Ishikawa (cell line): ENCODE data around the gene ZBTB16.

ENCODE experiments used
- CEBPB ChIP-seq: IDR thresholded peaks from 2 replicates; pipeline ENCODE4 v1.6.1; 2012
- CREB1 ChIP-seq: IDR thresholded peaks from 2 replicates; pipeline ENCODE4 v1.6.1; 2012; ENCODE audit warnings: low read depth
- EGR1 ChIP-seq: IDR thresholded peaks from 2 replicates; pipeline ENCODE4 v1.6.1; 2012
- EP300 ChIP-seq: IDR thresholded peaks from 2 replicates; pipeline ENCODE4 v1.6.1; 2012; ENCODE audit warnings: borderline replicate concordance
- FOXM1 ChIP-seq: IDR thresholded peaks from 2 replicates; pipeline ENCODE4 v1.6.1; 2012; ENCODE audit warnings: low read depth, borderline replicate concordance
- NFIC ChIP-seq: IDR thresholded peaks from 2 replicates; pipeline ENCODE4 v1.6.1; 2012
- RAD21 ChIP-seq: IDR thresholded peaks from 2 replicates; pipeline ENCODE4 v1.6.1; 2012; ENCODE audit warnings: low read depth
- TAF1 ChIP-seq: IDR thresholded peaks from 2 replicates; pipeline ENCODE4 v1.6.1; 2012; ENCODE audit warnings: low read depth, mild to moderate bottlenecking
- TCF12 ChIP-seq: IDR thresholded peaks from 2 replicates; pipeline ENCODE4 v1.6.1; 2012; ENCODE audit warnings: low read depth
- TEAD4 ChIP-seq: IDR thresholded peaks from 2 replicates; pipeline ENCODE4 v1.6.1; 2012
- YY1 ChIP-seq: IDR thresholded peaks from 2 replicates; pipeline ENCODE4 v1.6.1; 2012; ENCODE audit warnings: low read depth
- ZBTB7A ChIP-seq: IDR thresholded peaks from 2 replicates; pipeline ENCODE4 v1.6.1; 2012; ENCODE audit warnings: low read depth
- TF ChIP-seq, protein P1 (sequence below): IDR thresholded peaks from 2 replicates; pipeline ENCODE4 v1.6.1; 2012
- TF ChIP-seq, protein P2 (sequence below): IDR thresholded peaks from 2 replicates; pipeline ENCODE4 v1.6.1; 2012; ENCODE audit warnings: low read depth, mild to moderate bottlenecking
- TF ChIP-seq, protein P3 (sequence below): IDR thresholded peaks from 2 replicates; pipeline ENCODE4 v1.6.1; 2012

The ZBTB16 gene

DNA sequence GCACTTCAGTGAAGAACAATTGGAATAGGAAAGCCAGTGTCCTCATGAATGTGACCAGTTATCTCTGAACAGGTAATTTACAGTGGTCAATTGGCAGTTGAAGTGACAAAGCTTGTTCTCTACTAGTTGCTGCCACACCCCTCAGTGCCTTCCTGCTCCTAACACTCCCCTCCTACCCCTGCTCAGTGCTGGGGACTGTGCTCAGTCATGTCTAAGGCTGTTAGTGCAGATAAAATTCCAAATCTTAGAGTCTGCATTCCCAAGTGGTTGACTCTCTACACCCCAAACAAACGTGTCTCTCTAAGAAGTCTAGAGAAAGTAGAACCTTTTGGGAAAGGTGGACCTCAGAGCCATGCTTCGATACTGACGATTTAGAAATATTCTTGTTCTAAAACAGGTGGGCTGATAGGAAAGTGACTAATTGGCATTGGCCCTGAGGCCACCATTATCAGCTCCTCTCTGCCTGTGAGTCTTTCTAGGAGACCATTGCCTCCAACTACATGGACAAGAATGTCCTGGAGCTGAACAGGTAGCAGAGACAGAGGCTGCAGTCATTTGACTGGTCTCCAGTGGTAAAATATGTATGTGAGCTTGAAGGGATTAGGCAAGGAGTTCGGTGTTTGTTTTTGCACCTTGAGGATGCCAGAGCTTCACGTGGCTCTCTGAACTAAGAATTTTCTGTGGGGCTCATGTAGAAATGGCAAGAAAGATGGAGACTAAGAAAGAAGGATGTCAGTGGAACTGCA is 214.6 kb downstream of the ZBTB16 start:
- TF ChIP-seq EP300 (no peak), RAD21 (no peak), TEAD4 (no peak), EGR1 (no peak), TCF12 (no peak), CREB1 (no peak)
- TF ChIP-seq, protein P1, sequence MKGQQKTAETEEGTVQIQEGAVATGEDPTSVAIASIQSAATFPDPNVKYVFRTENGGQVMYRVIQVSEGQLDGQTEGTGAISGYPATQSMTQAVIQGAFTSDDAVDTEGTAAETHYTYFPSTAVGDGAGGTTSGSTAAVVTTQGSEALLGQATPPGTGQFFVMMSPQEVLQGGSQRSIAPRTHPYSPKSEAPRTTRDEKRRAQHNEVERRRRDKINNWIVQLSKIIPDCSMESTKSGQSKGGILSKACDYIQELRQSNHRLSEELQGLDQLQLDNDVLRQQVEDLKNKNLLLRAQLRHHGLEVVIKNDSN = no peak

DNA sequence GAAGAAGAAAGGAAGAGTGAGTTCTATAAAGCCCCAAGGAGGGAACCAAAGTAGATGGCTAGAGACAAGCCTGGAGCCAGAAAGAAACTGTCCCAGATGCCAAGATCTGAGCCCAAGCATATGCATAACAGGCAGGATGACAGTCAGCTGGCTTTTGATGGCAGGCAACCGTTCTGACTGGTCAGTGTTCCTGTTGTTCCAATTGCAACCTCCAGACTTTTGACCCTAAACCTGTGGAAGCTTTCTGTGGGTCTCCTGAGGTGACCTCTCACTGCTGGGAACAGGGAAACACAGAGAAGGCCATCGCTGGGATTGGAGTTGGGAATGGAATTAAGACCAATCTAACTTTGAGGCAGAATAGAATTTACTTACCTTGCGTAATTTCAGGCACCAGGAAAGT is 215.1 kb downstream of the ZBTB16 start:
- no peak for TF ChIP-seq RAD21

DNA sequence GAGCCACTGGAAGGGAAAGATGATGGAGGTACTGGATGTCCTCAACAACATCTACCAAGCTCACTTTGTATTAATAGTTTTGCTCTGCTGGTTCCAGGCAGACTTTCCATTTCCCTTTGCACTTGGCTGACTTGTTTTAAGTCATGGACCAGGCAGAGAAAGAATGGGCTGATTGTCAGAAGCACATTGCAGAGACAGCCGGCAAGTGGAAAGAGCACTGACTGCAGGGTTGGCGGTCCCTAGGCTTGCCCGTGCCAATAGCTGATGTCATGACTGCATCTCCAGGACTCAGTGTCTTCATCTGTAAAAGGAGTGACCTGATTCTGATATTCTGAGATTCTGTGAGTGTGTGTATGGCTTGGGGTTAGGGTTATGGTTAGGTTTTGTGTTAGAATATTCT is 215.8 kb downstream of the ZBTB16 start:
- TF ChIP-seq, protein P2, sequence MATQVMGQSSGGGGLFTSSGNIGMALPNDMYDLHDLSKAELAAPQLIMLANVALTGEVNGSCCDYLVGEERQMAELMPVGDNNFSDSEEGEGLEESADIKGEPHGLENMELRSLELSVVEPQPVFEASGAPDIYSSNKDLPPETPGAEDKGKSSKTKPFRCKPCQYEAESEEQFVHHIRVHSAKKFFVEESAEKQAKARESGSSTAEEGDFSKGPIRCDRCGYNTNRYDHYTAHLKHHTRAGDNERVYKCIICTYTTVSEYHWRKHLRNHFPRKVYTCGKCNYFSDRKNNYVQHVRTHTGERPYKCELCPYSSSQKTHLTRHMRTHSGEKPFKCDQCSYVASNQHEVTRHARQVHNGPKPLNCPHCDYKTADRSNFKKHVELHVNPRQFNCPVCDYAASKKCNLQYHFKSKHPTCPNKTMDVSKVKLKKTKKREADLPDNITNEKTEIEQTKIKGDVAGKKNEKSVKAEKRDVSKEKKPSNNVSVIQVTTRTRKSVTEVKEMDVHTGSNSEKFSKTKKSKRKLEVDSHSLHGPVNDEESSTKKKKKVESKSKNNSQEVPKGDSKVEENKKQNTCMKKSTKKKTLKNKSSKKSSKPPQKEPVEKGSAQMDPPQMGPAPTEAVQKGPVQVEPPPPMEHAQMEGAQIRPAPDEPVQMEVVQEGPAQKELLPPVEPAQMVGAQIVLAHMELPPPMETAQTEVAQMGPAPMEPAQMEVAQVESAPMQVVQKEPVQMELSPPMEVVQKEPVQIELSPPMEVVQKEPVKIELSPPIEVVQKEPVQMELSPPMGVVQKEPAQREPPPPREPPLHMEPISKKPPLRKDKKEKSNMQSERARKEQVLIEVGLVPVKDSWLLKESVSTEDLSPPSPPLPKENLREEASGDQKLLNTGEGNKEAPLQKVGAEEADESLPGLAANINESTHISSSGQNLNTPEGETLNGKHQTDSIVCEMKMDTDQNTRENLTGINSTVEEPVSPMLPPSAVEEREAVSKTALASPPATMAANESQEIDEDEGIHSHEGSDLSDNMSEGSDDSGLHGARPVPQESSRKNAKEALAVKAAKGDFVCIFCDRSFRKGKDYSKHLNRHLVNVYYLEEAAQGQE = no peak
- TF ChIP-seq NFIC = no peak
- TF ChIP-seq ZBTB7A = no peak
- no peak for TF ChIP-seq FOXM1
- no peak for TF ChIP-seq TCF12
- TF ChIP-seq EP300 = no peak
- TF ChIP-seq TEAD4 = no peak
- TF ChIP-seq EGR1 = no peak
- TF ChIP-seq, protein P3, sequence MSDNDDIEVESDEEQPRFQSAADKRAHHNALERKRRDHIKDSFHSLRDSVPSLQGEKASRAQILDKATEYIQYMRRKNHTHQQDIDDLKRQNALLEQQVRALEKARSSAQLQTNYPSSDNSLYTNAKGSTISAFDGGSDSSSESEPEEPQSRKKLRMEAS = no peak
- no peak for TF ChIP-seq CEBPB
- TF ChIP-seq RAD21 = no peak
- TF ChIP-seq YY1 = no peak
- TF ChIP-seq CREB1 = no peak

DNA sequence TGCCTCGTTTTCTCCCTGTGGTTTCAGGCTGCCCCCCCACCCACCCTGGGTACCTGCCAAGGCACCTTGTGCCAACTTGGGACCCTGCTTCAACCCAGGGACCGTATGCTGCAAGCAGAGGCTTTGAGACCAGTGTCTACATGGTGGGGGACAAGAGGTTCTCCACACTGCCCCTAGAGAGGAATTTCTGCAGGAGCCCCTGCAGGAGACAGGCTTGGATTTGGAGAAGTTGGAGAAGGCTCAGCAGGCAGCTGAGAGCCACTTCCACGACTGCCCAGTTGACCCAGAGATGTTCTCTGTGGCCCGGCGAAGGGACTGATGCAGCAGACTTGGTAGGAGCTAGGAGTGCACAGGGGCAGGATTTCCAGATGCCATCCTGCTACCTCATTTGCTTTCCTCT is 216.6 kb downstream of the ZBTB16 start:
- TF ChIP-seq TEAD4 = no peak
- TF ChIP-seq, protein P1 = no peak

DNA sequence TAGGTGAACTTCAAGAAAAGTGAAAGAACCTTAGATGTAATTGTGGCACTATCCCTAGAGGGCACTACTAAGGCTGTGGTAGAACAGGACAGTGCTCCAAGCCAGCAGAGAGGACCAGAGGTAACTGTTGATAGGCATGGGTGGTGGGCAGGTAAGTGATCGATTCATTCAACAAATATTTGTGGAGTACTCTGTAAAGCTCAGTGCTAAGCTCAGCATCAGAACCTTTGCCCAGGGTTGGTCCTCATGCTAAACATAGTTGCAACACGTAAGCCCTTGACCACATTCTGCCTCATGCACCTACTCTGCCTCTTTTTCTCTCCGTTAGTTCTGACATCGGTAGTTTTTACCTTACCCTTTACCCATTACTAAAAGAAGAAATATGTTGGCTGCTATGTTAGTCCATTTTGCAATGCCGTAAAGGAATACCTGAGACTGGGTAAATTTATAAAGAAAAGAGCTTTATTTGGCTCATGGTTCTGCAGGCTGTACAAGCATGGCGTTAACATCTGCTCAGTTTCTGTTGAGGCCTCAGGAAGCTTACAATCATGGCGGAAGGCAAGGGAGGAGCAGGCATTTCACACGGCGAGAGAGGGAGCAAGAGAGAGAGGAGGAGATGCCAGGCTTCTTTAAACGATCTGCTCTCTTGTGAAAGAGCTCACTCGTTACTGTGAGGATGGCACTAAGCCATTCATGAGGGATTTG is 218.3 kb downstream of the ZBTB16 start:
- TF ChIP-seq TEAD4 (no peak), RAD21 (no peak), YY1 (no peak), CREB1 (no peak), NFIC (no peak)
- TF ChIP-seq, protein P3 = no peak
- TF ChIP-seq, protein P2 = no peak

DNA sequence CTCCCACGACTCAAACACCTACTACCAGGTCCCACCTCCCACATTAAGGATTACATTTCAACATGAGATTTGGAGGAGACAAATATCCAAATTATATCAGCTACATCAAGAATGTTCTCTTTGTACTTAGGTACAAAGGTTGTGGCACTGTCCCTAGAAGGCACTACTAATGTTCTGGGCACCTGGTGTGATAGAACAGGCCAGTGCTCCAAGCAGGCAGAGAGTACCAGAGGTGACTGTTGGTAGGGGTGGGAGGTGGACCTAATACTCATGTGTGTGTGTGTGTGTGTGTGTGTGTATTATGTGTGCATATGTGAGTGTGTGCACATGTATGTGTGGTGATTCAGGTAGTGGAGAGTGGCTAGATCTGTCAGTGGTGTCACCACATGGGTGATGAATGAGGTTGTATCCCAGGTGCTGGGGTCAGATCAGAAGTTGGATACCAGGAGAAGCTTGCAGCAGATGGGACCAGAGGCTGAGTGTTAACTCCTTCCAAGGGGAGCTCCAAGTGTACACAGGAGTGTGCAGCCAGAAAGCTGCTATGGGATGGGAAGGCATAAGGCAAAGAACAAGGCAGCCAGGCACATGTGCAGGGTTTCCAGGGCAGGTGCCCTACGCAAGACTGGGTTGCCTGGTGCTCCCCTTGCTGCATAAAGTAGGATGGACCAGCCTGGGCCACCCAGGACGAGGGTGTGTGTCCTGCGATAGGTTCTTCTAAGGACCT is 219.0 kb downstream of the ZBTB16 start:
- TF ChIP-seq, protein P2 = no peak
- TF ChIP-seq NFIC (no peak), YY1 (no peak), TAF1 (no peak), ZBTB7A (no peak), TEAD4 (no peak), FOXM1 (no peak), RAD21 (no peak), EGR1 (no peak), TCF12 (no peak), CEBPB (no peak), CREB1 (no peak), EP300 (no peak)
- TF ChIP-seq, protein P1 = no peak
- TF ChIP-seq, protein P3 = no peak
